Panc1 (cell line): ENCODE measurements around the gene NUTM2B.
"Not testable (repeated sequence)": the region's sequence is repeated elsewhere in the genome, so short reads cannot be mapped to it uniquely, and the experiment has no call there.

Experiments used
- POLR2AphosphoS5 ChIP-seq: IDR thresholded peaks from 2 replicates; pipeline ENCODE4 v1.6.1; 2012; ENCODE audit warnings: mild to moderate bottlenecking, low read depth, low read length, moderate library complexity
- REST ChIP-seq, 2 experiments: IDR thresholded peaks; 2 replicates each; pipeline ENCODE4 v1.6.1; 2011 to 2012; ENCODE audit warnings: low read depth in 2 of 2, control low read depth in 1 of 2, low read length in 1 of 2, mild to moderate bottlenecking in 1 of 2, moderate library complexity in 1 of 2; ENCODE audit not compliant: insufficient read depth in 1 of 2
- SIN3A ChIP-seq: IDR thresholded peaks from 2 replicates; pipeline ENCODE4 v1.6.1; 2012; ENCODE audit warnings: low read depth, mild to moderate bottlenecking, low read length, moderate library complexity, borderline replicate concordance; ENCODE audit not compliant: insufficient read depth
- TCF7L2 ChIP-seq: IDR thresholded peaks from 2 replicates; pipeline ENCODE4 v1.6.1; 2011; ENCODE audit warnings: mild to moderate bottlenecking, low read depth, low read length, inconsistent platforms
- TF ChIP-seq, protein P1 (sequence below): fragments of 450-650 bp; IDR thresholded peaks from 2 replicates; pipeline ENCODE4 v1.5.1; 2017; ENCODE audit warnings: mild to moderate bottlenecking

- TF ChIP-seq, protein P1, sequence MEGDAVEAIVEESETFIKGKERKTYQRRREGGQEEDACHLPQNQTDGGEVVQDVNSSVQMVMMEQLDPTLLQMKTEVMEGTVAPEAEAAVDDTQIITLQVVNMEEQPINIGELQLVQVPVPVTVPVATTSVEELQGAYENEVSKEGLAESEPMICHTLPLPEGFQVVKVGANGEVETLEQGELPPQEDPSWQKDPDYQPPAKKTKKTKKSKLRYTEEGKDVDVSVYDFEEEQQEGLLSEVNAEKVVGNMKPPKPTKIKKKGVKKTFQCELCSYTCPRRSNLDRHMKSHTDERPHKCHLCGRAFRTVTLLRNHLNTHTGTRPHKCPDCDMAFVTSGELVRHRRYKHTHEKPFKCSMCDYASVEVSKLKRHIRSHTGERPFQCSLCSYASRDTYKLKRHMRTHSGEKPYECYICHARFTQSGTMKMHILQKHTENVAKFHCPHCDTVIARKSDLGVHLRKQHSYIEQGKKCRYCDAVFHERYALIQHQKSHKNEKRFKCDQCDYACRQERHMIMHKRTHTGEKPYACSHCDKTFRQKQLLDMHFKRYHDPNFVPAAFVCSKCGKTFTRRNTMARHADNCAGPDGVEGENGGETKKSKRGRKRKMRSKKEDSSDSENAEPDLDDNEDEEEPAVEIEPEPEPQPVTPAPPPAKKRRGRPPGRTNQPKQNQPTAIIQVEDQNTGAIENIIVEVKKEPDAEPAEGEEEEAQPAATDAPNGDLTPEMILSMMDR, result not testable (repeated sequence)
- not testable (repeated sequence) for TF ChIP-seq TCF7L2; POLR2AphosphoS5; REST (IDR thresholded peaks at IDR 0.05; ENCODE audit: insufficient read depth in 1 of 2, low read depth in 2 of 2, low read length in 1 of 2); SIN3A
Observed at GRCh38 chr10:79707017-79707416, 4.0 kb downstream of the NUTM2B start.
